Measurements from ENCODE around the gene PPP3R1. TPM values are rescaled to one million over a fixed set of nuclear protein-coding genes. Genes with fewer than 3 reads are reported as not detected.

The PPP3R1 gene, protein sequence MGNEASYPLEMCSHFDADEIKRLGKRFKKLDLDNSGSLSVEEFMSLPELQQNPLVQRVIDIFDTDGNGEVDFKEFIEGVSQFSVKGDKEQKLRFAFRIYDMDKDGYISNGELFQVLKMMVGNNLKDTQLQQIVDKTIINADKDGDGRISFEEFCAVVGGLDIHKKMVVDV
- total RNA-seq: 10 to 100 TPM; 77.8 to 86.2 (median 79.9) TPM
- total RNA-seq (2013): 41.9 TPM

DNA sequence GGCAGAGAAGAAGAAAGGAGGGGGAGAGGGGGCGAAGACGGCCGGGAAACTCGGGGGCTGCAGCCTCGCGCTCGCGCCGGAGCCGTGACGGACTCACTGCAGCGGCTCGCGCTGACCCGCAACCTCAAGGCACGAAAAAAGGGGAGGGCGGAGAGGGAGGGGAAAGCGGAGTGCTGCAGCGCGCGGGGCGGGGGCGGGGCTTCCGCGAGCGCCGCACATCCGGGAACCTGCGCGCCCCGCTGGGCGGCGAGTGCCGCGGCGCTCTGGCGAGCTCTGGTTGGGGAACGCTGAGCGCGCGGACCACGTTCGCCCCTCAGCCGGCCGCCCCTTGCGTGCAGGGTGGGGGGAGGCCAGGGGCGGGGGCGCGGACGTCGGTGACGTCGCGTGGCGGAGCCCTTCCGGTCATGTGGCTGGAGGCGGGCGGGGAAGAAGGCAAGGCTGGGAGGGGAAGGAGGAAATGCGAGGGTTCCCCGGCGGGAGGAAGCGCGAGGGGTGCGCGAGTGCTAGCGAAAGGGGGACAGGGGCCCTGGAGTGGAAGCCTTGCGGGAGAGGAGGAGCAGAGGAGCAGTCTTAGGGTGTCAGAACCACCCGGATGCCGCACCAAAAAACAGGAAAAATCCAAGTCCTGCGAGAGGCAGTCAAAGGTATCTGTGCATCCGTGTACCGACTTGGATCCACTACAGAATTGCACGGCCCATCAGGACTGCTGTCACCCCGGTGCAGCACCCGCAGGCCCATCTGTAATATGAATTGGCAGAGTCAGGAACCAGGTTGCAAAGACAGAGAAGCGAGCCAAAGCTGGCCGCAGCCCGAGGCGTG, at the start of gene PPP3R1:
Gene PPP3R1 (minus strand): TSS at position 133 of the 819 bp plus-strand sequence. CDS start 405 bp downstream, outside the sequence.
- intact Hi-C loops (cut with micrococcal nuclease): loop anchor here (1.0 to 5.0 kb wide), 3 partner anchors 95 to 134 kb away; partner anchors contain the start of genes PLEK and PNO1
- peak; percentile 74 to 92 (median 83) for ATAC-seq
- Mint-ChIP-seq H3K4me3 (peak within 1 kb of the TSS; percentile 97), H3K27ac (peak within 1 kb of the TSS in 1 of 2 donors; percentile 97), H3K36me3 (peaks cover 8% of the 10 kb centered on the region), H3K27me3 (ENCODE audit: low read depth in 2 of 2) (peaks cover 0 to 3% of the 10 kb centered on the region in 2 donors), H3K9me3 (no peaks in the 10 kb centered on the region), H3K4me1 (peaks cover 28 to 41% of the 10 kb centered on the region in 2 donors)
- peak within 1 kb of the TSS; percentile 95 for H3K27ac ChIP-seq (ENCODE audit: low read length)
- H3K4me1 ChIP-seq (ENCODE audit: control insufficient read depth, insufficient read depth, low read length): peaks cover 10% of the 10 kb centered on the region
- no peaks in the 10 kb centered on the region for H3K9me3 ChIP-seq (ENCODE audit: control insufficient read depth, insufficient read depth, low read length)
- peak; percentile 92 to 98 for DNase-seq
- no peaks in the 10 kb centered on the region for H3K36me3 ChIP-seq (ENCODE audit: control insufficient read depth, insufficient read depth, low read length)
- under 1% methylated on average over 79 of the region's 79 CpGs for WGBS (ENCODE audit: insufficient coverage)
- peak within 1 kb of the TSS; percentile 80 for H3K4me3 ChIP-seq (ENCODE audit: low read length)
- TF ChIP-seq, protein P1, sequence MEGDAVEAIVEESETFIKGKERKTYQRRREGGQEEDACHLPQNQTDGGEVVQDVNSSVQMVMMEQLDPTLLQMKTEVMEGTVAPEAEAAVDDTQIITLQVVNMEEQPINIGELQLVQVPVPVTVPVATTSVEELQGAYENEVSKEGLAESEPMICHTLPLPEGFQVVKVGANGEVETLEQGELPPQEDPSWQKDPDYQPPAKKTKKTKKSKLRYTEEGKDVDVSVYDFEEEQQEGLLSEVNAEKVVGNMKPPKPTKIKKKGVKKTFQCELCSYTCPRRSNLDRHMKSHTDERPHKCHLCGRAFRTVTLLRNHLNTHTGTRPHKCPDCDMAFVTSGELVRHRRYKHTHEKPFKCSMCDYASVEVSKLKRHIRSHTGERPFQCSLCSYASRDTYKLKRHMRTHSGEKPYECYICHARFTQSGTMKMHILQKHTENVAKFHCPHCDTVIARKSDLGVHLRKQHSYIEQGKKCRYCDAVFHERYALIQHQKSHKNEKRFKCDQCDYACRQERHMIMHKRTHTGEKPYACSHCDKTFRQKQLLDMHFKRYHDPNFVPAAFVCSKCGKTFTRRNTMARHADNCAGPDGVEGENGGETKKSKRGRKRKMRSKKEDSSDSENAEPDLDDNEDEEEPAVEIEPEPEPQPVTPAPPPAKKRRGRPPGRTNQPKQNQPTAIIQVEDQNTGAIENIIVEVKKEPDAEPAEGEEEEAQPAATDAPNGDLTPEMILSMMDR (IDR thresholded peaks at IDR 0.05): no peak
- no peaks in the 10 kb centered on the region for H3K27me3 ChIP-seq (ENCODE audit: control insufficient read depth, insufficient read depth, low read length)

DNA sequence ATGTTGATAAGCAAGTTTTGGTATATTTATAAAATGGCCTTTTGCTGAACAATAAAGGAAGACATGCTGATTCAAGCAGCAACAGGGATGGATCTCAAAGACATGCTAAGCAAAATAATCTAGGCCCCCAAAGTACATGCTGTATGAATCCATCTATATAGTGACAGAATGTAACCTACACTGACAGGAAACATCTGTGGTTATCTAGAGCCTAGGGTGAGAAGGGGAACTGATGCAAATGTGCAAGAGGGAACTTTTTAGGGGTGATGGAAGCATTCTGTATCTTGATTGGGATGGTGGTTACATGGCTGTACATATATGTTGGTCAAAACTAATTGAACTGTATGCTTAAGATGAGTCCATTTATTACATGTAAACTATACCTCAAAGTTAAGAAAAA, 43.2 kb upstream of the PPP3R1 start:
- Histone ChIP-seq H3K27me3 (ENCODE audit: control insufficient read depth, insufficient read depth, low read length) (no peaks in the 10 kb centered on the region), H3K27ac (ENCODE audit: low read length) (no peak overlapping the region), H3K4me3 (ENCODE audit: low read length) (no peak overlapping the region), H3K9me3 (ENCODE audit: control insufficient read depth, insufficient read depth, low read length) (no peaks in the 10 kb centered on the region), H3K36me3 (ENCODE audit: control insufficient read depth, insufficient read depth, low read length) (no peaks in the 10 kb centered on the region), H3K4me1 (ENCODE audit: control insufficient read depth, insufficient read depth, low read length) (no peaks in the 10 kb centered on the region)
- ATAC-seq (peak in 1 of 3 donors; percentile 45), DNase-seq (no peak)
- Mint-ChIP-seq H3K4me1 (peaks cover 9 to 10% of the 10 kb centered on the region in 2 donors), H3K36me3 (no peaks in the 10 kb centered on the region), H3K27me3 (ENCODE audit: low read depth in 2 of 2) (no peaks in the 10 kb centered on the region), H3K27ac (no peak overlapping the region), H3K9me3 (no peaks in the 10 kb centered on the region), H3K4me3 (no peak overlapping the region)
- intact Hi-C loops (cut with micrococcal nuclease): no loop called here
- TF ChIP-seq, protein P1 (IDR thresholded peaks at IDR 0.05): no peak

- no peak for DNase-seq
- H3K27ac ChIP-seq (ENCODE audit: low read length): no peak overlapping the region
- Mint-ChIP-seq H3K27me3 (ENCODE audit: low read depth in 2 of 2) (no peaks in the 10 kb centered on the region), H3K27ac (peak overlapping the region in 1 of 2 donors; percentile 2), H3K4me1 (peaks cover 9 to 10% of the 10 kb centered on the region in 2 donors), H3K36me3 (no peaks in the 10 kb centered on the region), H3K9me3 (no peaks in the 10 kb centered on the region), H3K4me3 (no peak overlapping the region)
- H3K9me3 ChIP-seq (ENCODE audit: control insufficient read depth, insufficient read depth, low read length): no peaks in the 10 kb centered on the region
- no peak overlapping the region for H3K4me3 ChIP-seq (ENCODE audit: low read length)
- intact Hi-C loops (cut with micrococcal nuclease): no loop called here
- no peaks in the 10 kb centered on the region for H3K4me1 ChIP-seq (ENCODE audit: control insufficient read depth, insufficient read depth, low read length)
- H3K27me3 ChIP-seq (ENCODE audit: control insufficient read depth, insufficient read depth, low read length): no peaks in the 10 kb centered on the region
- WGBS (ENCODE audit: insufficient coverage): 70% methylated on average over 2 of the region's 2 CpGs
- TF ChIP-seq, protein P1 (IDR thresholded peaks at IDR 0.05): no peak
- ATAC-seq: no peak
- no peaks in the 10 kb centered on the region for H3K36me3 ChIP-seq (ENCODE audit: control insufficient read depth, insufficient read depth, low read length)
These were observed 42.6 kb upstream of the PPP3R1 start for GRCh38 chr2:68294913-68295312.

Measured in natural killer cell (primary cell).